Large intestine (tissue), 3 donors: ENCODE data around the gene HS3ST3A1. TPM values are rescaled to one million over a fixed set of nuclear protein-coding genes. Genes with fewer than 3 reads are reported as not detected.
A peak's percentile ranks its signal among the peaks of the same experiment; 100 is the strongest.

ENCODE experiments used
- DNase-seq, 2 donors: peaks; one replicate each; pipeline versions ENCODE4 v3.0.0 to v3.0.0-alpha.2; 2013
- H3K27ac ChIP-seq: one replicate; pipeline ENCODE4 v1.5.1; 2013; ENCODE audit warnings: low read length
- H3K27me3 ChIP-seq: 2 replicates; pipeline ENCODE4 v1.6.1; 2013; ENCODE audit warnings: low read length; ENCODE audit not compliant: control insufficient read depth, insufficient read depth
- H3K36me3 ChIP-seq: 2 replicates; pipeline ENCODE4 v1.6.1; 2013; ENCODE audit warnings: low read length; ENCODE audit not compliant: control insufficient read depth, insufficient read depth
- H3K4me1 ChIP-seq: one replicate; pipeline ENCODE4 v1.6.1; 2013; ENCODE audit warnings: low read length; ENCODE audit not compliant: control insufficient read depth, insufficient read depth
- H3K4me3 ChIP-seq: one replicate; pipeline ENCODE4 v1.5.1; 2013; ENCODE audit warnings: low read length
- H3K9me3 ChIP-seq: one replicate; pipeline ENCODE4 v1.6.1; 2013; ENCODE audit warnings: mild to moderate bottlenecking, low read depth, low read length, moderate library complexity; ENCODE audit not compliant: control insufficient read depth
- WGBS: methylation state at CpG from one replicate; pipeline ENCODE4 v1.1.5; 2013; ENCODE audit warnings: low lambda C conversion rate; ENCODE audit not compliant: insufficient coverage; 5-methylcytosine and 5-hydroxymethylcytosine counted together
- polyA plus RNA-seq: library from polyadenylated mRNA; unstranded; fragments of 120-200 nt; gene quantifications from one replicate; pipeline ENCODE4 v1.2.1, GENCODE V29; 2013

HS3ST3A1 gene
- polyA plus RNA-seq, 1 donor, result 0.27 TPM

GRCh38 chr17:13478326-13478830 lies 123.4 kb downstream of the HS3ST3A1 start:
- Histone ChIP-seq H3K9me3 (peaks cover 3% of the 10 kb centered on the region), H3K27ac (no peak overlapping the region)
- 100% methylated on average over 1 of the region's 2 CpGs for WGBS

GRCh38 chr17:13477180-13477611 lies 124.5 kb downstream of the HS3ST3A1 start:
- no peaks in the 10 kb centered on the region for H3K27me3 ChIP-seq
- peaks cover 3% of the 10 kb centered on the region for H3K9me3 ChIP-seq
- DNase-seq, result peak in 1 of 2 donors; percentile 14
- peaks cover 6% of the 10 kb centered on the region for H3K4me1 ChIP-seq
- no peak overlapping the region for H3K27ac ChIP-seq
- H3K36me3 ChIP-seq, result no peaks in the 10 kb centered on the region
- H3K4me3 ChIP-seq, result no peak overlapping the region

More at GRCh38 chr17:13478326-13478830, 123.4 kb downstream of the HS3ST3A1 start:
- no peak for DNase-seq
- H3K4me3 ChIP-seq, result no peak overlapping the region
- no peaks in the 10 kb centered on the region for H3K27me3 ChIP-seq
- peaks cover 6% of the 10 kb centered on the region for H3K4me1 ChIP-seq
- H3K36me3 ChIP-seq, result no peaks in the 10 kb centered on the region

- no peak overlapping the region for H3K27ac ChIP-seq
- peak in 1 of 2 donors; percentile 15 for DNase-seq
Measured at GRCh38 chr17:13476720-13477119, 125.0 kb downstream of the HS3ST3A1 start.

DNA sequence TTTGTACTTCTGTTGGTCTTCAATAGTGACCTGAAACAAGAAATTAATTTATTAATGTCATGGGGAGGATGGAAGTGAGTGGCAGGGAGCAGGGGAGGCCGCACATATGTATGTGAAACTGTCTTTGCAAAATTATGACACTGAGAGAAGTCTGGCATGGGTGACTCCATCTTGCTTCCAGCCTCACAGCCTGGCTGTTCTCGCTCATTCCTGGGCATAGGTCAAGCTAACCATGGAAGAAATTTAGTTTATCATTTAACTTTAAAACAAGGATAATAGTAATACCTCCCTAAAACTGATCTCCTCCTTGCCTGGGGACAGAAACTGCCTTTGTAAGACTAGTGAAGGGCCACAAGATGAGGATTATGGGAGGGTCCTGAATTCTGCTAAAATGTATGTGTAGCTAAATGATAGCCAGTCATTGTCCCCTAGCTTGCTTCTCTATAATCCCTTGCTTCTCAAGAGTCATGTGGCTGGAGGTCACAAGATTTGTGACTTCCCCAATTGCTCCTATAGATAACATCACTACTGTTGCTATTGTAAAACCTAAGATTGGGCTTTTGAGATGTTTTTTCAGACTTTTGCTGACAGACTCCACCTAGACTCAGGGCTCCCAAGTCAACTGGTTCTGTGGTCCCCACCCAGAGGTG lies 126.0 kb downstream of the HS3ST3A1 start:
- H3K4me3 ChIP-seq, result no peak overlapping the region

More at GRCh38 chr17:13476720-13477119, 125.0 kb downstream of the HS3ST3A1 start:
- Histone ChIP-seq H3K36me3 (no peaks in the 10 kb centered on the region), H3K9me3 (peaks cover 3% of the 10 kb centered on the region), H3K27me3 (no peaks in the 10 kb centered on the region), H3K4me3 (no peak overlapping the region), H3K4me1 (peaks cover 6% of the 10 kb centered on the region)
- 86% methylated on average over 1 of the region's 1 CpG for WGBS

GRCh38 chr17:13474073-13474800 lies 127.5 kb downstream of the HS3ST3A1 start:
- DNase-seq, result no peak
- Histone ChIP-seq H3K4me1 (peaks cover 6% of the 10 kb centered on the region), H3K9me3 (no peaks in the 10 kb centered on the region), H3K4me3 (no peak overlapping the region), H3K27ac (no peak overlapping the region), H3K27me3 (no peaks in the 10 kb centered on the region), H3K36me3 (no peaks in the 10 kb centered on the region)
- no CpG with 5 or more reads among the region's 10 CpGs for WGBS

More for the DNA sequence above, 126.0 kb downstream of the HS3ST3A1 start:
- Histone ChIP-seq H3K9me3 (peaks cover 2% of the 10 kb centered on the region), H3K36me3 (no peaks in the 10 kb centered on the region), H3K27me3 (no peaks in the 10 kb centered on the region), H3K27ac (no peak overlapping the region), H3K4me1 (peaks cover 6% of the 10 kb centered on the region)
- WGBS, result no CpG with 5 or more reads among the region's 2 CpGs
- DNase-seq, result no peak

DNA sequence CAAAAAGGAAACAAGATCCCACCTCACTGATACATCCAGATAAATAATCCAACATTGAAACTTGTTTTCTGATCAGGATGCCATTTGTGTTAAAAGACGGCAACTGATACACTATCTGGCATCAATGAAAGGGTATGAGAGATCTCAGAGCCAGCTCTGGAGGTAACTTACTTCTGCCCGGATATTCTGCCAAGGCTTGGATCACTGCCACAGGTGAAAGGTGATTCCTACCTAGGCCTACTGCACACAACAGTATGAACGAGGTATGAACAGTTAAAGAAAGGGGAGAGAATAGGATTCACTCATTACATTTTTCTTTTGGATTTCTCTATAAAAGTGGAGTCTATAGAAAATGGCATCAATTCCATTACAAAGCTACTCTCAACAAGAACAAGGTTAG lies 136.1 kb downstream of the HS3ST3A1 start:
- Histone ChIP-seq H3K27me3 (no peaks in the 10 kb centered on the region), H3K9me3 (no peaks in the 10 kb centered on the region), H3K27ac (no peak overlapping the region), H3K4me1 (no peaks in the 10 kb centered on the region), H3K36me3 (no peaks in the 10 kb centered on the region), H3K4me3 (no peak overlapping the region)
- no CpG with 5 or more reads among the region's 3 CpGs for WGBS
- no peak for DNase-seq

DNA sequence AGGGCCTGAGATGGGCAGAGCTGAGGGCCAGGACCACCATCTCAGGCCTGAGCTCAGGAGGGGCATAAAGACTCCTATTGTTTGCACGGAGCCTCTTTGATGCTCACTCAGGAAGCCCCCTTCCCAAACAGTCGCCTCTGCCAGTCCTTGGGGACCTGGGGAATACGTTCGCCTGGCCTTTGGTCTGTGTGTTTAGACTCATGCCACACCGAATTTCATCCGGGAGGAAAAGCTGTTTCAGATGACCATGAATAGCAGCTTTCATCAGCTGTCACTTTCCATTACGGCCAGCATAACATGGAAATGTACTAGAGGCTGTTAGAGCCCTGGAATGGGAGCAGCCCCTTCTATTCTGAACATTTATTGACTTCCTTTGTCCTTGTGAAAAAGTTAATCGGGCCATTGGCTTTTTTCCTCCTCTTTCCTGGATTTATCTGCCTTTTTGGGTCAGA lies 139.0 kb downstream of the HS3ST3A1 start:
- WGBS, result no CpG with 5 or more reads among the region's 8 CpGs

DNA sequence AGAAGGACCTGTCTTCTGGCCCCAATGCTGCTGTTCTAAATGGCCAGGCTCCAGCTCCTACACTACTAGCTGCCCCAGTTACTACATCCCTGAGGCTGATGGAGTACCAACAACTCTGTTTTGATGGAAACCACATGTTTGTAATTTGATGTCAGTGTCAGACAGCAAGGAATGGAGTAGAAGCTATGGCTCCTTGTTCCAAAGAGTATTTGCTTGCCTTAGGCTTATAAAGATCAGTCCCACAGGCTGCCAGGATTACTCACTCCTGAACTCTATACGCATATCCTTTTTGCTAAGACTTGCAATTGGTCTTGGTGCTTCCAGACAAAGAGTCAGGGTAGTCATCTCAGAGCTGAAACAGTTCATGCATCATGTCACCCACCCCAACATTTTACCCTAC lies 139.6 kb downstream of the HS3ST3A1 start:
- DNase-seq, result no peak
- no CpG with 5 or more reads among the region's 1 CpG for WGBS
- Histone ChIP-seq H3K9me3 (no peaks in the 10 kb centered on the region), H3K36me3 (no peaks in the 10 kb centered on the region), H3K4me3 (no peak overlapping the region), H3K4me1 (no peaks in the 10 kb centered on the region), H3K27ac (no peak overlapping the region), H3K27me3 (no peaks in the 10 kb centered on the region)

More for the DNA sequence above, 139.0 kb downstream of the HS3ST3A1 start:
- no peaks in the 10 kb centered on the region for H3K4me1 ChIP-seq
- no peaks in the 10 kb centered on the region for H3K9me3 ChIP-seq
- H3K36me3 ChIP-seq, result no peaks in the 10 kb centered on the region
- H3K27me3 ChIP-seq, result no peaks in the 10 kb centered on the region
- H3K4me3 ChIP-seq, result no peak overlapping the region
- H3K27ac ChIP-seq, result no peak overlapping the region
- DNase-seq, result no peak

DNA sequence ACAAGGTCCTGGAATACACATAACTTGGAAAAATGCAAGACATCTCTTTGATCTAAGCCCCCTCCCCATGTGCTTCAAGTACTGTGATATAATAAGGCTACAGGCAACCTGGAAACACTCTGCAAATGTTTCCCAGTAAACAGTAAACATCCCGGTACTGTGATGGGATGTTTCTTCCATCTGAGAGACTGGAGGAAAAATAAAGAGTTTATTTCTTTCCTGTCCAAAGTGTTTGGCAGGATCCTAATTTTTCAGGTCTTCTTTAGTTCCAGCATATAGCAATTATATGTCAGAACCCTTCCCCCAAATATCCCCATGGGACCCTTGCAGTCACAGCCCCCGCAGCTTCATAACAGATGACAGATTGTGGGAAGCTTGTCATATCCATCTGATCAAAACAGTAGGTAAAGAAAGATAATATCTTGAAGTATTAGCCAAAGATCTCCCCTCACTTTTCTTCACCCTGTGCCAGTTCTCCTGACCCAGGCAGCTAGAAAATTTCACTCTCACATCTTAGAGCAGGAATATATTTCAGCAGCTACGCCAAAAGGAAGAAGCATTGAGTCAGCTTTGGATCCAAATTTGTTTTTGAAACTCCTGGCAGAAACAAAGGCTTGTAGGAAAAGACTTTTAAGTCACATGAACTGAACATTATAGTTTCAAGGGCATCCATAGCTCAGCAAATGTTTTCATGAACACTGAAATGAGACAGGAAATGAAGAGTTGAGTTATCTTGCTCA lies 141.3 kb downstream of the HS3ST3A1 start:
- no peak overlapping the region for H3K27ac ChIP-seq
- H3K4me3 ChIP-seq, result no peak overlapping the region
- no CpG with 5 or more reads among the region's 3 CpGs for WGBS
- no peak for DNase-seq
- H3K27me3 ChIP-seq, result no peaks in the 10 kb centered on the region
- no peaks in the 10 kb centered on the region for H3K36me3 ChIP-seq
- no peaks in the 10 kb centered on the region for H3K4me1 ChIP-seq
- H3K9me3 ChIP-seq, result no peaks in the 10 kb centered on the region

- WGBS, result no CpG with 5 or more reads among the region's 3 CpGs
- H3K4me1 ChIP-seq, result no peaks in the 10 kb centered on the region
- no peaks in the 10 kb centered on the region for H3K9me3 ChIP-seq
- no peak for DNase-seq
- no peaks in the 10 kb centered on the region for H3K36me3 ChIP-seq
- H3K27me3 ChIP-seq, result no peaks in the 10 kb centered on the region
- H3K27ac ChIP-seq, result no peak overlapping the region
- H3K4me3 ChIP-seq, result no peak overlapping the region
Measured at GRCh38 chr17:13457783-13458182, 143.9 kb downstream of the HS3ST3A1 start.
